GM19240 (cell line): ENCODE measurements around the gene MRPL55.

Experiments used
- DNase-seq: peaks from one replicate; pipeline ENCODE4 v3.0.0; 2011; ENCODE audit warnings: low spot score; ENCODE audit not compliant: insufficient read length

The MRPL55 gene

DNA sequence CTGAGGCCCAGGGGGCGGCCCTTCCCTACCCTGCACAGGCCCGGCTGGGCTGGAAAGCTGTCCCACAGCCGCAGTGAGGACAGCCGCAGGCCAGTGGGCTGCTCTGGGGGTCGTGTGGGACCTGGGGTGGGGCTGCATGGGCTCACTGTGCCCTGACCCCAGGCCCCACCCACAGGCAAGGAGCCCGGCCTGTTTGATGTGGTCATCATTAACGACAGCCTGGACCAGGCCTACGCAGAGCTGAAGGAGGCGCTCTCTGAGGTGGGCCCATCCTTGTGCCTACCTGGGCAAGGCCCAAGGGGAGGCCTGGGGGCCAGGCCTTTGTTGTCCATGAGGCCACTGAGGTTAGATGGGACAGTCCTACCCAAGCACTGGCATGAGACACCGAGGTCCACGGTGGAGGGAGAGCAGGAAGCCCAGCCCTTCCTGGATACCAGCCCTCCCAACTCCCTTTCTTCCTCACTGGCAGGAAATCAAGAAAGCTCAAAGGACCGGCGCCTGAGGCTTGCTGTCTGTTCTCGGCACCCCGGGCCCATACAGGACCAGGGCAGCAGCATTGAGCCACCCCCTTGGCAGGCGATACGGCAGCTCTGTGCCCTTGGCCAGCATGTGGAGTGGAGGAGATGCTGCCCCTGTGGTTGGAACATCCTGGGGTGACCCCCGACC is 39.2 kb upstream of the MRPL55 start:
- no peak for DNase-seq

DNA sequence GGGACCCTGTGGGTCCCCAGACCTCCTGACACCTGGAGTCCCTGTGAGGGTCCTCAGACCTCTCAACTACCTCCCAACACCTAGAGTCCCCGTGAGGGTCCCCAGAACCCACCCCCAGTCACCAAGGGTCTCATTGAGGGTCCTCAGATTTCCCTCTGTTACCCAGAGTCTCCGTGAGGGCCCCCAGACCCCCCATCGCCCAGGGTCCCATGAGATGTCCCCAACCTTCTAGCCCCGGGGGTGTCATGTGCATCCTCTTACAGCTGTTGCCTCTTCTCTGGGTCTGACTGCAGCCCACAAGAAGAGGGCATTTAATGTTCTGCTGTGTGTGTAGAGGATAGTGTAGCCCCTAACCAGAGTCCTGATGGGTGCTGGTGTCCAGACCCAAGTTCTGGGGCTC is 38.7 kb upstream of the MRPL55 start:
- no peak for DNase-seq

DNA sequence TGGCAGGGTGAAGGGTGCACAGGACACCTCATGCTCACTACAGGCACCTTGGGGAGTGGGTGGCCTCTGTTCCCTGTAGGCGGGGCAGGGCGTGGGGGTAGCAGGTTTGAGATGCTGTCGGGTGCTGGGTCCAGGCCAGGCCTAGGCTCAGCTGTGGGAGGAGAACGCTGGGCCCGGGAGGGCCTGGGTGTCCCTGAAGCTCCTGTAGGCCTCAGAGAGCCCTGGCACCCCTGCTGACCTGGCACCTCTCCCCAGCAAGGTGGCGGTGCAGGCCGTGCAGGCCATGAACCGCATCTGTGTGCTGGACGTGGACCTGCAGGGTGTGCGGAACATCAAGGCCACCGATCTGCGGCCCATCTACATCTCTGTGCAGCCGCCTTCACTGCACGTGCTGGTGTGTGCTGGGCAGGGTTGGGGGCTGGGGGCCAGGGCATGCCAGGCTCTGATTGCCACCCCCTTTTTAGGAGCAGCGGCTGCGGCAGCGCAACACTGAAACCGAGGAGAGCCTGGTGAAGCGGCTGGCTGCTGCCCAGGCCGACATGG is 38.1 kb upstream of the MRPL55 start:
- no peak for DNase-seq

DNA sequence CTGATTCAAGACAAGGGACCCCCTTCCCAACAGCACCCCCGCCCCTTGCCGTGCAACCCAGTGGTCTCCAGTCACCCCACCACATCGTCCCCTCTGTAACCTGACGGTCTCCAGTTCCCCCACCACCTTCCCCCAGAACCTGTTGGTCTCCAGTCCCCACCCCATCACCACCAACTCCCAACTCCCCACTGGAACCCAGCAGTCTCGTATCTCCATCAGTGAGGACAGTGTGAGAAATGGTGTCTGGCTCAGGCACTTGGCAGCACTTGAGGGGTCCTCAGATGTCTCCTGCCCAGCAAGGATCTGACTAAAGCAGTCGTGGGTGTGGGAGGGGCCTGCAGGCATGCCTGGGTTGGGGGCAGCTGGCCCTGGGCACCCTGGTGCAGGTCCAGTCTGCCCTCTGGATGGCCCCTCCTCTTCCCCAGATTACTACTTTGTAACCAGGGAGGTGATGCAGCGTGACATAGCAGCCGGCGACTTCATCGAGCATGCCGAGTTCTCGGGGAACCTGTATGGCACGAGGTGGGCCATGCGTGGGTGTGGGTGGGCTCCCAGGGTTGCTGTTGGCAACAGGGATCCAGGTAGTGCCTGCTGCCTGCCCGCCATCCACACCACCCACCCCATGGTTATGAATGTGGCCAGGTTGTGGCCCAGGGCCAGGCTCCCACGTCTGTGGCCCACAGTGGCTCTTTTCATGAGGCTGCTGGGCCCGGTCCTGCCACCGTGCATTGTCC is 37.5 kb upstream of the MRPL55 start:
- no peak for DNase-seq

DNA sequence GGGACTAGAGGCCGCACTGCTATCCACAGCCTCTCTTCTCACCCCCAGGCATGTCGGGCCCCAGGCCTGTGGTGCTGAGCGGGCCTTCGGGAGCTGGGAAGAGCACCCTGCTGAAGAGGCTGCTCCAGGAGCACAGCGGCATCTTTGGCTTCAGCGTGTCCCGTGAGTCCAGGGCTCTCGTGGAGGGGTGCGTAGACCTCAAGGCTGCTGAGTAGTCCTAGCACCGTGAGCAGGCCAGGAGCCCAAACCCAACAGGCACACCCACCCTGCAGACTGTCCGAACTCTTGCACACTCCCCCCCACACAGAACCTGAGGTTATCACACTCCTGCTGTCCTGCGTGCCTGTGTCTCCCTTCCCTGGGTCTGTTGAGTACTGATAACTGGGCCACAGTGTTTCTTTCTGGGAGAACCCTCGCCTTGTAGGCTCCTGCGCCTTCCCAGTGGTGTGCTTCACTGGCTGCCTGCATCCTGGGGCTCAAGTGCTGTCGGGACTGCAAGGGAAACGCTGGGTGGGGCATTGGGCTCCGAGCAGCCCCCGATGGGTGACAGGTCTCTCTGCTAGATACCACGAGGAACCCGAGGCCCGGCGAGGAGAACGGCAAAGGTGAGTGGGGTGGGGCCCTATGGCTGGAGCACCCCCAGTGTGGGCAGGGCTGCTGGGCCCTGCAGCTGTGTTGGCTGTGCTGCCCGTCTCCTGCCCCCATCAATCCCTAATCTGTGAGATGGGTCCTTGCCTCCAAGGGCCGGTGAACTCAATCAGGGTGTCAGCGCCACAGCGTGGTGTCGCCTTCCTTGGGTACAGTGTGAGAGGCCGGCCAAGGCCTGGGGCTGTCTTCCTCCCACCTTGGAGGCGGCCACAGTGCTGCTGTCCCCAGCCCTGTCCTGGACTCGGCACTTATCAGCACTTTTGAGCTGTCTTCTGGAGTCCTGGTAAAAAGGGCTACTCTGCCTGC is 36.6 kb upstream of the MRPL55 start:
- DNase-seq = no peak

DNA sequence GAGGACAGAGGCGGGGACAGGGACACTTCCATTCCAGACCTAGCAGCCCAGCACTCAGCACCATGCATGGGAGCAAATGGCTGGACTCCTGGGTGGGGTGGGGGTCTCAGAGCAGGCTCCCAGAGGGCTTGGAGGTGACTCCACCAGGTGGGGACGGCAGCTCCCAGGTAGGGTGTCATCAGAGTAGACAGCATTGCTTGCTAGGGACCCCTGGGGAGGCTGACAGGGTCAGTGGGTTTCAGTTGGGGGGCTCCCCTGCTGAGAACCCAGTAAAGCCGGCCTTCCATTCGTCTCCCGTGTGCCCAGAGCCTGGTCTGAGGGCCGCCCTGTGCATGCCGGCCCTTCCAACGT is 35.9 kb upstream of the MRPL55 start:
- DNase-seq = no peak

DNA sequence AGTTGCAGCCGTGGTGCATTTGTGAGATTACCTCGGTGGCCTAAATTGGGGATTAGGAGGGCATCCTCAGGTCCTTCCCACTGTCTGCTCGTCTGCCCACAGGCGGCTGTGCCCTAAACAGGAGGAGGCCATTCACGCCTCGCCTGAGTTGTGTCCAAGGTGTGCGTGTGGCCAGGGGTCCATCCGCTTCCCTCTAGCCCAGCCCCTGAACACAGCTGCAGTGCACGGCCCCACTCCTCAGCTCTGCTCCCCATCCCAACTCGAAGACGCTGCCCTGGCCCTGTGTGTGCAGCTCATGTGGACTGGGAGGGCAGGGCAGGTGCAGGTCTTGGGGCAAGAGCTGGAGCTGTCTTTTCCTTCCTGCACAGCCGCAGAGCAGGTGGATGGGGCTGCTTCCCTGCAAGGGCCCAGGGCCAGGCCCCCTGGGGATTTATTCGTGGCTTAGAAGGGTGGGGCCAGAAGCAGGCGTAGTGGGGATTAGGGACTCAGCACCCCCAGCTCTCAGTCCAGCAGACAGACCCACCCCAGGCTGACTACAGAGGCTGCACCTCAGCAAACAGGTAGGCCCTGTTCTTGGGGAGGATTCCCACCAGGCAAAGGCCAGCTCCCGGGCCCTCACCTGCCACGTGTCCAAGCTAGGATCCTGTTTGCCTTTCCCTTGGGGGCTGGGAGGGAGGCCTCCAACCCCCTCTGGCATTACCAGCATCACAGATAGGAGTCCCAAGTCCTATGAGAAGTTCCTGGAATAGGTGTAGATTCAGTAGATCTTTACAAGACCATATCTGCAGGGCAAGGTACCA is 35.3 kb upstream of the MRPL55 start:
- DNase-seq = no peak

DNA sequence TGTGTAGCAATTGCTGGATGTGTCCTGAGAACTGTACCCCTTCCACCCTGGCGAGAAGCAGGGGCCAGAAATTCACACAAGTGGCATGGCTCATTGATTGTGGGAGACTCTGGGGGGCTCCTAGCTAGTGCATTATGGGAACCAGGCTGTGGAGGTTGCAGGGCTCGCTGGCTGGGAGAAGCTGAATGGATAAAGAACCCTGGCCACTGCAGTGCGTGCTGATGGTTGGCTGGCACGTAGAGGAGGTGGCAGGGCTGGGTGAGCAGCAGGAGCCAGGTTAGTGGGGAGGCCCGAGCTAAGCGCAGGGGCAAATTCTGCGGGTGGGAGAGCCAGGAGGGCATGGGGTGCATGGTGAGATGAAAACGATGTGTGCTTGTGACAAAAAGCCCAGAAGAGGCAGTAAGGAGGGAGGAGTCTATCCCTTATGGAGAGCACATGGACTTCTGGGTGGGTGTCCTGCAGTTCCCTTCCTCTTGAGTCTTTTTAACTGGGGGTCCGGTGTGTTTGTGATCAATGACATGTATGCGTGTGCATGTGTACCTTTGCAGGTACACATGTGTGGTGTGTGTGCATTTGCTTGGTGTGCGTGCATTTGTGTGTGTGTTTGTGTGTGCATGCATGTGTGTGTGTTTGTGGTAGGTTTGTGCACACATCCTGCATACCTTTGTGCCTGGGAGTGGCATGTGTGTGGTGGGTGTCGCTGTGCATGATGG is 34.5 kb upstream of the MRPL55 start:
- DNase-seq = no peak

DNA sequence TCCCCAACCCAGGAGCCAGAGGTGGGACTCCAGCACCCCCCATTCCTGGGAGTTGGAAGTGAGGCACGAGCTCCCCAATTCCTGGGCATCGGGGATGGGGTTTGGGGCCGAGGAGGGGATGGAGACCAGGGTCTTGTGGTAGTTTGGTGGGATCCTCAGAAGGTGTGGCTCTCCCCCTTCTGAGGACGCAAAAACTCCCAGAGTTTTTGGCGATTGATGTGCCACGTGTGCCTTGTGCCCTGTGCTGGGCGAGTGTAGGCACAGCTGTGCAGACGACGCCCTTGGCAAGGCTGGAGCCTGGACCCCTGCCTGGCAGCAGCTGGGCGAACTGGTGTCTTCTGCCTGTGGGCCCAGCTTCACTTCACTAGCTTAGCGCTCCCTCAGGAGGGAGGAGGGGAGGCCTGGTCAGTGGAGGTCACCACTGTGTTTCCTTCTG is 33.6 kb upstream of the MRPL55 start:
- no peak for DNase-seq

DNA sequence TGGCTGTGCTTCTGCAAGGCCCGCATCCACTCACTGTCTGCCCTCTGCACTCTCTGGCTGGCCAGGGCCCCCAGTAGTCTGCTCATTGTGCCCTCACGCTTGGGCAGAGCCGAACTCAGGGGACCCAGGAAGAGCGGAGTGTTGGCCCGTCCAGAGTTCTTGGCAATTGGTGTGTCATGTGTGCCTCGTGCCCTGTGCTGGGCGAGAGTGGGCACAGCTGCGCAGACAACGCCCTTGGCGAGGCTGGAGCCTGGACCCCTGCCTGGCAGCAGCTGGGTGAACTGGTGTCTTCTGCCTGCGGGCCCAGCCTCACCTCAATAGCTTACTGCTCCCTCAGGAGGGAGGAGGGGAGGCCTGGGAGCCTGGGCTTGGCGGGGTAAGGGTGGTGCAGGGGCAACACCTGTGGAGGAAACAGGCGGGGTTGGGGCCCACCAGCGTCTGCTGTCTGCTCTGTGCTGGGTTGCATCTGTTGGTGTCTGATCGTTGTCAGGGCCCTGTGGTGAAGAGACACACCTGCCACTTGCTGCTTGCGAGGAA is 33.1 kb upstream of the MRPL55 start:
- no peak for DNase-seq

DNA sequence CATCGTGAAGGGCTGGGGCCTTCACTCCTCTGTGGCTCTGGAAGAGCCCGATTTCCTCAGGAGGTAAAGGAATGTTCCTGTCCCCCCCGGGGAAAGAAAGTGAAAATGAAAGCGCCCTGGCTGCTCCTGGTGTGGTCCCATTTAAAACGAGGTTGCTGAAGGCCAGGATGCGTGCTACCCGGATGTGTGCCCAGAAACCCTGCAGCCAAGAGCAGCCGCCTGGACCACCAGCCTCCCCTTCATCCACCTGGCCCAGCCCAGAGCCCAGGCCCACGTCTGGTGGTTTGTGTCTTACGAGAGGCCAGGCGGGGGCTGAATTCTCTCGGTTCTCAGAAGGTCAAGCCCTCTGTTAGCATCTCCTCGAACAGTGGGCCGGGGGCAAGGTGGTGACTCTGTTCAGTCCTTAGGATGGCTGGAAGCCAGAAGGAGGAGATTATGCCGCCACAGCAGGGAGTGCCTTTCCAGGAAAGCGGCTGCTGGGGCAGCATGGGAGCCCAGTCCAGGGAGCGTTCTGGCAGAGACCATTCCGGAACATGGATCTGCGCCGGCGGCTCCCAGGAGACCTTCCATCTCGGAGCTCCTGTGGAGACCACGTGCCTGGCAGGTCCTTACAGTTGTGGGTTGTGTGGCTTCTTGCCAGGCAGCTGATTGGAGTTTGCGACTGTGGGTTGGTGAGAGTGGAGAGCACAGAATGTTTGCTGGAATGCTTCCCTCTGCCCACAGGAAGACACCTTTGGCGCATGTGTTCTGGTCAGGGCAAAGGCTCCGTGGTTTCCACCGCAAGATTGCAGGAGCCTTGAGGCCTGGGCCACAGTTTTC is 32.3 kb upstream of the MRPL55 start:
- no peak for DNase-seq

DNA sequence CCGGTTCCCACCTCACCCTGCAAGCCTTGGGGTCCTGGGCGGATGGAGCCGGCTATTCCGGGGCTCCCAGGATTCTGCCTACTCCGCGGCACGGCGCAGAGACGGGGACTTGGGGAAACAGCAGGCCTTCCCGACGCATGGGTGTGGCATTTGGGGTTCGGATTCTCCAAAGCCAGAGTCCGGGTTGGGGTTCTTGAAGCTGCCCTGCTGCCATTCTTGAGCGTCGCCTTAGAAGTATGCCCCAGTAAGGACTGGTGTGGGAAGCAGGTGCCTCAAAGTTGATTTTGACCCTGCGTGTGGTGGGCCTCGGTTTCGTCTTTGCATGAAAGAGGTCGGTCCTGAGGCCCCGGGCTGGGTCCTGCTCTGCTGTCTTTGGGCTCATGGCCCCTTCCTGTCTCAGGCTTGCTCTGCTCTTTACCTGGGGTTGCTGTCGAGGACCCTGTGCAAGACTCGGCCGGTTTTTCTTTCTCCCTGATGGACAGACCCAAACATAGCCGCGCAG is 31.7 kb upstream of the MRPL55 start:
- DNase-seq = no peak

DNA sequence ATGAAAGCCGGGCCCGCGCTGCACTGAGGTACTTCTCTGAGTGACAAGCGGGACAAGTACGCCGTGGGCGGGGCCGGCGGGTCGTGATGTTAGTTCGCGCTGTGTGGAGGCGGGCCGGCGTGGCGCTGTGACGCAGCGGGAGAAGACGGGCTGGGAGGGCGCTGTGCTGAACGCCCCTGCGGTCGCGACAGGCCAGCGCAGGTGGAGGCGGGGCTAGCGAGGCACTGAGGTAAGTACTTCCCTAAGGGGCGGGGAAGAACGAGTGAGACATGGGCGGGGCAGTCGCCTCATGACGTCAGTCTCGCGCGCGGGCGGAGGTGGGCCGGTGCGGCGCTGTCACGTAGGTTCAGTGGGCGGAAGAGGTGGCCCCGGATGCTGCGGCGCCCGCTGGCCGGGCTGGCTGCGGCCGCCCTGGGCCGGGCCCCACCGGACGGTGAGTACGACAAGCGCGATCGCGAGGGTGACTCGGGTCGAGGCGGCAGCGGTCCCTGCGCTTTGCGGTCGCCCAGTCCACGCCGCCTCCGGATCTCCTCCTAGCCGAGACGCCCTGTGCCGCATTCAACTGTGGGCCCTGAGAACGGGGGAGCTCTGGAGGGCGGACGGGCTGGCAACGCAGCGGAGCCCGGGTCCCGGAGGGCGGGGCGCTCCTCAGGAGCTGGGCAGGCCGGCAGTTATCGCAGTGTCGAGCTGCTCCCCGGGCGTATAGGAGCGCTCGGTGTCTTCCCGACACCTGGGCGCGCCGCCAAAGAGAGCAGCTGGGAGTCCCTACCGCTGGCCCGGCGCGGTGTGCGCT is 31.0 kb upstream of the MRPL55 start, which contains the start of gene GUK1:
TSS of gene GUK1 (plus strand) at position 349 of the 793 bp plus-strand sequence. CDS start at position 373, 24 bp downstream.
- peak; percentile 94 for DNase-seq

DNA sequence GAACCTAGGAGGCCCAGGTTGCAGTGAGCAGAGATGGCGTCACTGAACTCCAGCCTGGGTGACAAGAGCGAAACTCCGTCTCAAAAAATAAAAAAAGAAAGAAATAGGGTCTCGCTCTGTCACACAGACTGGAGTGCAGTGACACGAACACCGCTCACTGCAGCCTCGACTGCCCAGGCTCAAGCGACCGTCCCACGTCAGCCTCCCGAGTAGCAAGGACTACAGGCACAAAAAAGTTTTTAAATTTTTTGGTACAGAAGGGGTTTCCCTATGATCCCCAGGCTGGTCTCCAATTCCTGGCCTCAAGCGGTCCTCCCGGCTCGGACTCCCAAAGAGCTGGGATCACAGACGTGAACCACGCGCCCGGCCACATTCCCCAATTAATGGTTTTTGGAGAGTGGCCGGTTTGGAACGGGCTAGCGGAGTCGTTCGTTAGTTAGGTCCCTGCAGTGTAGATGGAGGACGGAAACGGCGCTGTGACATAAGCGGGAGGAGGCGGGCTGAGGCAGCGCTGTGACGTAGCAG is 30.4 kb upstream of the MRPL55 start:
- DNase-seq = no peak

DNA sequence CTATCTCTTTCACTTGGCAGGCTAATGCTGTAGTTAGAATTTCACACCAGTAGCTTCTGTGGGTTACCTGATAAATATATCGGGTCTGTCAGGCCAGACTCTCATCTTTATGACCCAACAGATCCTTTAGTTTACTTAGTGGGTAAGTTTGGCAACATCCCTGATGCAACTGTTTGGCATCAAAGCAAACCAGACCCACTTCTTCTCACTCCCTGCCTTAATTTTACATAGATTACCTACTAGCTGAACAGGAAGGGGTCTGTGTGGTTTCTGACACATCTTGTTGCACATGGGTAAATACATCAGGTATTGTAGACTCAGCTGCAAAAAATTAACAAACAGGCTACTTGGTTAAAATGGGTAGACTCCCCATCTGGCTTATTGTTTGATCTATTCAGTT is 27.8 kb upstream of the MRPL55 start:
- DNase-seq = no peak

DNA sequence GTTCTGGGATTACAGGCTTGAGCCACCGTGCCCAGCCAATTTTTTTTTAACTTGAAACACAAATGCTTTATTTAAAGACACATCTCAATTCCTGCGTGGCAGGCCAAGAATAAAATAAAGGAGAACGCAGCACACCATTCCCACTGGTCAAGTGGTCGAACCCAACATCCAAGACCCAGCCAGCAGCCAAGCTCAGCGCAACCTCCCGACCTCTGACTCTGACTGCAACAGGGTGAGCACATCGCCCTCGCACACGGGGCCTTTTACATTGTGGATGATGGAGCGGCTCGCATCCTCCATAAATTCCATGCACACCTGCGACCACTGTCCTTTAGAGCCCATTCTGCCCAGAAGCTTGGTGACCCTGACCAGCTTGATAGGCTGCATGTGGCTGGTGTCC is 25.5 kb upstream of the MRPL55 start:
- DNase-seq = no peak

DNA sequence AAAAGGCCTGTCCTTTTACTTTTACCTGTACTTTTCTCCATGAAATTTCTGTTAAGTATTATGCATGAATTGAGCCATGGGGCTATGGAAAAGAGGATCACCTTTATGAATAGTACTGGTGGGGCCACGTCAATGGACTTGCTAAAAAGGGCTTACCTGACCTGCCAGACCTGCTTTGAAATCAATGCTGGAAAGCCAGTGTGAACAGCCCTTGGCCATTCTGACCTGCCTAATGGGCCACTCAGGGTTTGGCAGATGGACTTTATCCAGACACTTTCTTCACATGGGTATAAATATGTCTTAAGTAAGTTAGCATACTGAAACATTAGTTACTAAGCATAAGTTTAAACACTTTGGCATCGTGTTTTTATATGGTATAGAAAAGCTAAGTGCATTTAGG is 22.7 kb upstream of the MRPL55 start:
- no peak for DNase-seq

DNA sequence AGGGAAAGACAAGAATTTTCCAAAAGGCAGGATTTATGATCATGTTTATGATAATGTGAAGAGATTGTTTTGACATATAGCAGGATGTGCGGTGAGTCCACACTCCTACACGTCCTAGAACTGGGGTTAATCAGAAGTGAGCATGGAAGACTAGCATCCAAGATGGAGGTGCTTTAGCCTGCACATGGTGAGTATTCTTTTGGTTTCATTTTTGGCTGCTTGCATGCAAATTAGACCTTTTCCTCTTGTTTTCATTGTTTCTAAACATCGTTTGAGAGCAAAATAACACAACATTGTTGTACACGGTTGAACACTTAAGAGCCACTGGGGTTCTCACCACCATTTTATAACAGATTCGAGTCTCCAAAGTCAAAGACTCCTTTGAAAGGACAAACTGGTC is 16.1 kb upstream of the MRPL55 start:
- DNase-seq = no peak
